Natural killer cell treated with Interleukin-12 subunit alpha and Interleukin-12 subunit beta and Interleukin-15 and Interleukin-18, amount 100 ng/mL, for 72 hours (primary cell): ENCODE data around the gene TRMT2A. TPM values are rescaled to one million over a fixed set of nuclear protein-coding genes. Genes with fewer than 3 reads are reported as not detected.
"Not testable (repeated sequence)": the region's sequence is repeated elsewhere in the genome, so short reads cannot be mapped to it uniquely, and the experiment has no call there.

Experiments used
- ATAC-seq, 2 donors: fragments of 150-1000 bp; cut with Tn5 transposase in 1 of 2; sonication (Bioruptor Pico), chemical (Tn5 transposase) in 1 of 2; 2 replicates each; pipeline ENCODE4 v1.10.0; 2021
- DNase-seq: peaks from one replicate; pipeline ENCODE4 v3.0.0; 2022; ENCODE audit warnings: low spot score
- H3K27ac Mint-ChIP-seq, 2 donors: 1 replicate in 1 of 2; 2 replicates in 1 of 2; pipeline ENCODE4 v1.8.0; 2022; ENCODE audit warnings: mixed read lengths in 2 of 2, mild to moderate bottlenecking in 1 of 2, moderate library complexity in 1 of 2
- H3K27me3 Mint-ChIP-seq, 2 donors: 1 replicate in 1 of 2; 2 replicates in 1 of 2; pipeline ENCODE4 v1.8.0; 2022; ENCODE audit warnings: mixed read lengths in 2 of 2
- H3K36me3 Mint-ChIP-seq: one replicate; pipeline ENCODE4 v1.8.0; 2022; ENCODE audit warnings: mixed read lengths
- H3K4me1 Mint-ChIP-seq, 2 donors: 1 replicate in 1 of 2; 2 replicates in 1 of 2; pipeline ENCODE4 v1.8.0; 2022; ENCODE audit warnings: low read depth in 2 of 2, mixed read lengths in 2 of 2, mild to moderate bottlenecking in 1 of 2
- H3K4me3 Mint-ChIP-seq: one replicate; pipeline ENCODE4 v1.8.0; 2022; ENCODE audit warnings: mixed read lengths
- H3K9me3 Mint-ChIP-seq: 2 replicates; pipeline ENCODE4 v1.8.0; 2022; ENCODE audit warnings: mixed read lengths
- total RNA-seq, 2 donors: library from RNA; stranded (reverse); gene quantifications; one replicate each; pipeline ENCODE4 v1.2.3, GENCODE V29; 2022

The TRMT2A gene
- 100 to 1,000 TPM; 107 to 166 TPM for total RNA-seq

- ATAC-seq (peak; percentile 89 to 93), DNase-seq (peak; percentile 99)
- H3K27ac Mint-ChIP-seq = peak within 1 kb of the TSS; percentile 77 to 79
- no peaks in the 10 kb centered on the region for H3K9me3 Mint-ChIP-seq
- no peaks in the 10 kb centered on the region for H3K27me3 Mint-ChIP-seq
- peak within 1 kb of the TSS; percentile 88 for H3K4me3 Mint-ChIP-seq
- peaks cover 6% of the 10 kb centered on the region for H3K36me3 Mint-ChIP-seq
- peaks cover 21 to 24% of the 10 kb centered on the region in 2 donors for H3K4me1 Mint-ChIP-seq
Measured at GRCh38 chr22:20116951-20117632, at the start of gene TRMT2A. Gene TRMT2A, minus strand, starts transcription at chr22:20117226. Its CDS starts 320 bp downstream, at chr22:20116906.

- ATAC-seq = no peak
- Mint-ChIP-seq H3K4me1 (no peaks in the 10 kb centered on the region), H3K36me3 (no peaks in the 10 kb centered on the region), H3K27me3 (no peaks in the 10 kb centered on the region), H3K9me3 (peaks cover 5% of the 10 kb centered on the region), H3K27ac (no peak overlapping the region), H3K4me3 (no peak overlapping the region)
- DNase-seq = no peak
Measured at GRCh38 chr22:20166703-20167102, 49.7 kb upstream of the TRMT2A start.

- no peak for DNase-seq
- no peak overlapping the region for H3K4me3 Mint-ChIP-seq
- no peak for ATAC-seq
- no peaks in the 10 kb centered on the region for H3K27me3 Mint-ChIP-seq
- no peaks in the 10 kb centered on the region for H3K4me1 Mint-ChIP-seq
- H3K9me3 Mint-ChIP-seq = peaks cover 5% of the 10 kb centered on the region
- H3K36me3 Mint-ChIP-seq = no peaks in the 10 kb centered on the region
- no peak overlapping the region for H3K27ac Mint-ChIP-seq
Measured at GRCh38 chr22:20165913-20166312, 48.9 kb upstream of the TRMT2A start.

- no peak overlapping the region for H3K27ac Mint-ChIP-seq
- no peak overlapping the region for H3K4me3 Mint-ChIP-seq
- H3K4me1 Mint-ChIP-seq = no peaks in the 10 kb centered on the region
- ATAC-seq = no peak
- peaks cover 5% of the 10 kb centered on the region for H3K9me3 Mint-ChIP-seq
- no peaks in the 10 kb centered on the region for H3K27me3 Mint-ChIP-seq
- H3K36me3 Mint-ChIP-seq = no peaks in the 10 kb centered on the region
- no peak for DNase-seq
Measured at GRCh38 chr22:20165421-20165820, 48.4 kb upstream of the TRMT2A start.

GRCh38 chr22:20164863-20165262 lies 47.8 kb upstream of the TRMT2A start:
- no peak overlapping the region for H3K4me3 Mint-ChIP-seq
- peaks cover 5% of the 10 kb centered on the region for H3K9me3 Mint-ChIP-seq
- H3K36me3 Mint-ChIP-seq = no peaks in the 10 kb centered on the region
- H3K27me3 Mint-ChIP-seq = no peaks in the 10 kb centered on the region
- no peak for ATAC-seq
- DNase-seq = no peak
- H3K4me1 Mint-ChIP-seq = no peaks in the 10 kb centered on the region
- no peak overlapping the region for H3K27ac Mint-ChIP-seq

- Mint-ChIP-seq H3K9me3 (peaks cover 5% of the 10 kb centered on the region), H3K27me3 (no peaks in the 10 kb centered on the region), H3K36me3 (no peaks in the 10 kb centered on the region), H3K4me1 (peaks cover 0 to 3% of the 10 kb centered on the region in 2 donors), H3K4me3 (no peak overlapping the region), H3K27ac (no peak overlapping the region)
- DNase-seq (no peak), ATAC-seq (no peak)
Measured at GRCh38 chr22:20160041-20160440, 43.0 kb upstream of the TRMT2A start.

- not testable (repeated sequence) for H3K9me3 Mint-ChIP-seq, H3K4me3 Mint-ChIP-seq, H3K4me1 Mint-ChIP-seq, H3K27me3 Mint-ChIP-seq, ATAC-seq, DNase-seq, H3K36me3 Mint-ChIP-seq, H3K27ac Mint-ChIP-seq
Measured at GRCh38 chr22:20159531-20159930, 42.5 kb upstream of the TRMT2A start.

- peaks cover 0 to 3% of the 10 kb centered on the region in 2 donors for H3K4me1 Mint-ChIP-seq
- H3K9me3 Mint-ChIP-seq = peaks cover 1% of the 10 kb centered on the region
- no peak overlapping the region for H3K27ac Mint-ChIP-seq
- no peaks in the 10 kb centered on the region for H3K27me3 Mint-ChIP-seq
- no peaks in the 10 kb centered on the region for H3K36me3 Mint-ChIP-seq
- no peak for DNase-seq
- H3K4me3 Mint-ChIP-seq = no peak overlapping the region
- ATAC-seq = no peak
Measured at GRCh38 chr22:20159076-20159475, 42.0 kb upstream of the TRMT2A start.

- Mint-ChIP-seq H3K36me3 (no peaks in the 10 kb centered on the region), H3K4me3 (no peak overlapping the region), H3K4me1 (peaks cover 0 to 3% of the 10 kb centered on the region in 2 donors), H3K27ac (no peak overlapping the region), H3K27me3 (no peaks in the 10 kb centered on the region), H3K9me3 (no peaks in the 10 kb centered on the region)
- DNase-seq = no peak
- ATAC-seq = no peak
Measured at GRCh38 chr22:20158391-20159036, 41.5 kb upstream of the TRMT2A start.

GRCh38 chr22:20157430-20158183 lies 40.6 kb upstream of the TRMT2A start:
- Mint-ChIP-seq H3K36me3 (no peaks in the 10 kb centered on the region), H3K4me1 (peaks cover 0 to 3% of the 10 kb centered on the region in 2 donors), H3K27me3 (no peaks in the 10 kb centered on the region), H3K9me3 (no peaks in the 10 kb centered on the region), H3K27ac (no peak overlapping the region), H3K4me3 (no peak overlapping the region)
- ATAC-seq (peak in 1 of 2 donors; percentile 3), DNase-seq (no peak)

GRCh38 chr22:20156611-20157429 lies 39.8 kb upstream of the TRMT2A start:
- ATAC-seq = peak; percentile 73 to 85
- peaks cover 0 to 3% of the 10 kb centered on the region in 2 donors for H3K4me1 Mint-ChIP-seq
- H3K9me3 Mint-ChIP-seq = no peaks in the 10 kb centered on the region
- H3K4me3 Mint-ChIP-seq = no peak overlapping the region
- no peak overlapping the region for H3K27ac Mint-ChIP-seq
- H3K27me3 Mint-ChIP-seq = no peaks in the 10 kb centered on the region
- no peaks in the 10 kb centered on the region for H3K36me3 Mint-ChIP-seq
- peak; percentile 87 for DNase-seq

GRCh38 chr22:20156042-20156389 lies 39.0 kb upstream of the TRMT2A start:
- Mint-ChIP-seq H3K36me3 (no peaks in the 10 kb centered on the region), H3K4me1 (peaks cover 0 to 3% of the 10 kb centered on the region in 2 donors), H3K27me3 (no peaks in the 10 kb centered on the region), H3K9me3 (no peaks in the 10 kb centered on the region), H3K27ac (no peak overlapping the region), H3K4me3 (no peak overlapping the region)
- DNase-seq = no peak
- no peak for ATAC-seq

GRCh38 chr22:20155330-20156041 lies 38.5 kb upstream of the TRMT2A start:
- no peak overlapping the region for H3K4me3 Mint-ChIP-seq
- ATAC-seq (peak in 1 of 2 donors; percentile 43), DNase-seq (no peak)
- no peaks in the 10 kb centered on the region for H3K36me3 Mint-ChIP-seq
- H3K4me1 Mint-ChIP-seq = peaks cover 0 to 3% of the 10 kb centered on the region in 2 donors
- H3K27ac Mint-ChIP-seq = no peak overlapping the region
- H3K9me3 Mint-ChIP-seq = no peaks in the 10 kb centered on the region
- H3K27me3 Mint-ChIP-seq = no peaks in the 10 kb centered on the region
